K562 (cell line): Measurements from ENCODE around the gene TMEM163. TPM values are rescaled to one million over a fixed set of nuclear protein-coding genes. Genes with fewer than 3 reads are reported as not detected.

Source experiments
- ATF1 ChIP-seq, 2 experiments: fragments of 450-650 bp in 1 of 2; IDR thresholded peaks; 2 replicates each; pipeline ENCODE4 v1.6.1; 2016; ENCODE audit warnings: missing compliant biosample characterization in 1 of 2, missing genetic modification characterization in 1 of 2
- KAT2B ChIP-seq: IDR thresholded peaks from one replicate; pipeline ENCODE4 v1.6.1; 2012; ENCODE audit warnings: low read depth, mild to moderate bottlenecking, control low read depth, inconsistent platforms, low read length, moderate library complexity
- TARDBP ChIP-seq: fragments of 450-650 bp; IDR thresholded peaks from 2 replicates; pipeline ENCODE4 v1.6.1; 2016
- WHSC1 ChIP-seq: IDR thresholded peaks from one replicate; pipeline ENCODE4 v1.6.1; 2012; ENCODE audit warnings: low read length, control low read depth, inconsistent platforms
- polyA plus RNA-seq, 8 experiments: library from polyadenylated mRNA; depleted of rRNA in 4 of 8; stranded (reverse) in 5 of 8; unstranded in 3 of 8; fragments of >200 nt; fragmentation: Nextera tagmentation in 2 of 8; fragmentation: Illumina TruSeq in 1 of 8; extraction: Ambion mirVana in 2 of 8; extraction: Trizol in 1 of 8; gene quantifications; 2 replicates each; pipeline versions ENCODE4 v1.2.1 to v1.2.3, GENCODE V29; 2011 to 2014; ENCODE audit warnings: inconsistent platforms in 1 of 8, missing spikeins in 1 of 8
- total RNA-seq, 7 experiments: library from RNA; depleted of rRNA in 6 of 7; stranded (reverse); fragments of >200 nt in 6 of 7; fragmentation: Illumina TruSeq in 2 of 7; extraction: Trizol in 2 of 7; gene quantifications; 2 replicates each; pipeline versions ENCODE4 v1.2.1 to v1.2.3, GENCODE V29; 2011 to 2021; ENCODE audit warnings: low replicate concordance in 1 of 7
- TF ChIP-seq, protein P1 (sequence below): sonication (generic); formaldehyde crosslinking; IDR thresholded peaks from 2 replicates; pipeline ENCODE4 v1.8.0; 2023; ENCODE audit warnings: missing genetic modification reagents, mild to moderate bottlenecking, borderline replicate concordance

TMEM163 gene
- total and polyA plus RNA-seq, 9 of the 15 experiments (the other 6 are each of a cell fraction or from before 2014, with no cell fraction given): 0.04 to 0.68 (median 0.16) TPM; not detected in 3

DNA sequence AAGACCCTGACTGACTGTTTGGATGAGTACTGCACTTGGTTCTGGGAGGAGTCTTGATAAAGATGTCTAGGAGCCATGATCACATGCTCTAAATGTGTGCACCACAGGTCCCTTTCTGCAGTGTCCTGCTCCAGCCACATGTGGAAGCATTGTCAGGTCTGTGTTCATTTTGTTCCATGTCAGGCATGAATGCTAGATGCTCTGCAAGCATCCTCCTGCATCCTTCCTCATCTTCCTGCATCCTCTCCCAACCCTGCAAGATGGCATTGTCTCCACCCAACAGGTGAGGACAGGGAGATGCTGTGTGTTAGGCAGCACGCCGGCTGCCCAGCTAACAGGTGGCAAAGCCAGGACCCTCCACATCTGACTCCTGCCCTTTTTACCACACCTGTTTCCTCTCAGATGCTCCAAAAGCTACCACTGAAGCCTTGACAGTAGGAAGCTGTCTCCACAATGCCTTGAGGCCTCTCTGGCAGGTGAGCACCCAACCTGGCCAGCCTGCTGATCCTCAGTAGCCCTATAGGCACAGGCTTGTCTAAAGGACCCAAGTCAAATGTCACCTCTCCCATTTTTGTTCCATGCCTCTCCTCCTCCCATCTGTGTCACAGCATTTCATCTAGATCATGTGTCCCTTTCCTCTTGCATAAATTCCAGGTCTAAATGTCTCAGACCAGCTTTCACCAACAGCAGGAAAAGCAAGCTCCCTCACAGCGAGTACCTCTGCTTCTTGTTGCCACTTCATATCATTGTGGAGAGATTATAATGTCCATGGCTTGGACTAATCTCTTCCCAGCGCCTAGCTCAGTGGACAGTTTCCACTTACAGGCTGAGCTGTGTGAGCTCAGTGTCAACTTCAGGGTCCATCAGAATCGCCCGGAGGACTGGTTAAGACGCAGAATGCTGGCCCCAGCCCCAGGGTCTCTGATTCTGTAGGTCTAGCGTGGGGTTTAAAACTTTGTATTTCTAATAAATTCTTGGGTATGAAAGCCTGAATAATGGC lies 55.0 kb downstream of the TMEM163 start (continued):
- TF ChIP-seq, protein P1, sequence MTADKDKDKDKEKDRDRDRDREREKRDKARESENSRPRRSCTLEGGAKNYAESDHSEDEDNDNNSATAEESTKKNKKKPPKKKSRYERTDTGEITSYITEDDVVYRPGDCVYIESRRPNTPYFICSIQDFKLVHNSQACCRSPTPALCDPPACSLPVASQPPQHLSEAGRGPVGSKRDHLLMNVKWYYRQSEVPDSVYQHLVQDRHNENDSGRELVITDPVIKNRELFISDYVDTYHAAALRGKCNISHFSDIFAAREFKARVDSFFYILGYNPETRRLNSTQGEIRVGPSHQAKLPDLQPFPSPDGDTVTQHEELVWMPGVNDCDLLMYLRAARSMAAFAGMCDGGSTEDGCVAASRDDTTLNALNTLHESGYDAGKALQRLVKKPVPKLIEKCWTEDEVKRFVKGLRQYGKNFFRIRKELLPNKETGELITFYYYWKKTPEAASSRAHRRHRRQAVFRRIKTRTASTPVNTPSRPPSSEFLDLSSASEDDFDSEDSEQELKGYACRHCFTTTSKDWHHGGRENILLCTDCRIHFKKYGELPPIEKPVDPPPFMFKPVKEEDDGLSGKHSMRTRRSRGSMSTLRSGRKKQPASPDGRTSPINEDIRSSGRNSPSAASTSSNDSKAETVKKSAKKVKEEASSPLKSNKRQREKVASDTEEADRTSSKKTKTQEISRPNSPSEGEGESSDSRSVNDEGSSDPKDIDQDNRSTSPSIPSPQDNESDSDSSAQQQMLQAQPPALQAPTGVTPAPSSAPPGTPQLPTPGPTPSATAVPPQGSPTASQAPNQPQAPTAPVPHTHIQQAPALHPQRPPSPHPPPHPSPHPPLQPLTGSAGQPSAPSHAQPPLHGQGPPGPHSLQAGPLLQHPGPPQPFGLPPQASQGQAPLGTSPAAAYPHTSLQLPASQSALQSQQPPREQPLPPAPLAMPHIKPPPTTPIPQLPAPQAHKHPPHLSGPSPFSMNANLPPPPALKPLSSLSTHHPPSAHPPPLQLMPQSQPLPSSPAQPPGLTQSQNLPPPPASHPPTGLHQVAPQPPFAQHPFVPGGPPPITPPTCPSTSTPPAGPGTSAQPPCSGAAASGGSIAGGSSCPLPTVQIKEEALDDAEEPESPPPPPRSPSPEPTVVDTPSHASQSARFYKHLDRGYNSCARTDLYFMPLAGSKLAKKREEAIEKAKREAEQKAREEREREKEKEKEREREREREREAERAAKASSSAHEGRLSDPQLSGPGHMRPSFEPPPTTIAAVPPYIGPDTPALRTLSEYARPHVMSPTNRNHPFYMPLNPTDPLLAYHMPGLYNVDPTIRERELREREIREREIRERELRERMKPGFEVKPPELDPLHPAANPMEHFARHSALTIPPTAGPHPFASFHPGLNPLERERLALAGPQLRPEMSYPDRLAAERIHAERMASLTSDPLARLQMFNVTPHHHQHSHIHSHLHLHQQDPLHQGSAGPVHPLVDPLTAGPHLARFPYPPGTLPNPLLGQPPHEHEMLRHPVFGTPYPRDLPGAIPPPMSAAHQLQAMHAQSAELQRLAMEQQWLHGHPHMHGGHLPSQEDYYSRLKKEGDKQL (CRISPR knock-in tag): no peak
- TF ChIP-seq TARDBP: no peak
- TF ChIP-seq ATF1 (CRISPR knock-in tag; IDR thresholded peaks at IDR 0.05): no peak
- TF ChIP-seq ATF1 (tag; IDR thresholded peaks at IDR 0.05): no peak
- TF ChIP-seq KAT2B: no peak
- TF ChIP-seq WHSC1: no peak
